IMR-90 (cell line): ENCODE data around the gene TMPRSS3. TPM values are rescaled to one million over a fixed set of nuclear protein-coding genes. Genes with fewer than 3 reads are reported as not detected.

ENCODE experiments used
- ATAC-seq: fragments of 200-7000 bp; cut with Tn5 transposase; 2 replicates; pipeline ENCODE4 v1.9.1; 2020; ENCODE audit warnings: low read depth, mild to moderate bottlenecking, moderate library complexity
- BruUV-seq: library from RNA; stranded (reverse); fragments of 400-500 nt; replicated peaks from 2 replicates; lab custom pipeline; 2021; lab: Mats Ljungman, UMichigan
- CTCF ChIA-PET: fragments of 300-600 bp; formaldehyde crosslinking; extraction: SDS; loops from one replicate; lab custom pipeline; 2021; ENCODE audit warnings: antibody characterized with exemption; lab: Yijun Ruan, JAX
- POLR2A ChIA-PET: fragments of 300-600 bp; sonication (Branson Sonifier 250); formaldehyde crosslinking; loops from one replicate; lab custom pipeline; 2022; ENCODE audit warnings: antibody characterized with exemption; ENCODE audit not compliant: unreplicated experiment; lab: Charles Lee
- DNase-seq: peaks from one replicate; pipeline ENCODE4 v3.0.0; 2013
- H2AFZ ChIP-seq: replicated peaks from 2 replicates; pipeline ENCODE3; 2013; ENCODE audit warnings: low read length, mild to moderate bottlenecking; ENCODE audit not compliant: poor library complexity
- H2AK5ac ChIP-seq: 2 replicates; pipeline ENCODE4 v1.6.1; 2013; ENCODE audit warnings: low read depth, low read length, inconsistent platforms
- H2AK9ac ChIP-seq: replicated peaks from 2 replicates; pipeline ENCODE3; 2013; ENCODE audit warnings: mild to moderate bottlenecking, low read depth, low read length, moderate library complexity; ENCODE audit not compliant: poor library complexity
- H2BK120ac ChIP-seq: 2 replicates; pipeline ENCODE4 v1.6.1; 2013; ENCODE audit warnings: low read depth, low read length, inconsistent platforms
- H2BK15ac ChIP-seq: 3 replicates; pipeline ENCODE4 v1.6.1; 2013; ENCODE audit warnings: low read depth, low read length, inconsistent platforms
- H2BK20ac ChIP-seq: 2 replicates; pipeline ENCODE4 v1.6.1; 2013; ENCODE audit warnings: low read depth, mild to moderate bottlenecking, inconsistent platforms, low read length, moderate library complexity
- H2BK5ac ChIP-seq: 2 replicates; pipeline ENCODE4 v1.6.1; 2013; ENCODE audit warnings: mild to moderate bottlenecking, low read depth, low read length, inconsistent platforms; ENCODE audit not compliant: poor library complexity, severe bottlenecking
- H3K14ac ChIP-seq: replicated peaks from 2 replicates; pipeline ENCODE4 v1.6.1; 2013; ENCODE audit warnings: low read depth, low read length, inconsistent platforms
- H3K18ac ChIP-seq: 2 replicates; pipeline ENCODE4 v1.6.1; 2013; ENCODE audit warnings: low read depth, low read length, control low read depth
- H3K23ac ChIP-seq: 2 replicates; pipeline ENCODE4 v1.6.1; 2013; ENCODE audit warnings: low read depth, low read length, inconsistent platforms
- H3K27ac ChIP-seq: 2 replicates; pipeline ENCODE4 v1.5.1; 2013; ENCODE audit warnings: mild to moderate bottlenecking, control low read depth, low read length; ENCODE audit not compliant: insufficient read depth
- H3K27me3 ChIP-seq: 2 replicates; pipeline ENCODE4 v1.6.1; 2013; ENCODE audit warnings: low read length; ENCODE audit not compliant: control insufficient read depth, insufficient read depth
- H3K36me3 ChIP-seq: 2 replicates; pipeline ENCODE4 v1.6.1; 2013; ENCODE audit warnings: low read length, mixed read lengths; ENCODE audit not compliant: control insufficient read depth, insufficient read depth
- H3K4ac ChIP-seq: 2 replicates; pipeline ENCODE4 v1.6.1; 2013; ENCODE audit warnings: low read depth, low read length, inconsistent platforms
- H3K4me1 ChIP-seq: 2 replicates; pipeline ENCODE4 v1.6.1; 2013; ENCODE audit warnings: low read length, mixed read lengths; ENCODE audit not compliant: control insufficient read depth, insufficient read depth
- H3K4me2 ChIP-seq: 2 replicates; pipeline ENCODE4 v1.6.1; 2013; ENCODE audit warnings: low read depth, mild to moderate bottlenecking, control low read depth, low read length, moderate library complexity
- H3K4me3 ChIP-seq: 2 replicates; pipeline ENCODE4 v1.5.1; 2013; ENCODE audit warnings: low read depth, mild to moderate bottlenecking, control low read depth, low read length, moderate library complexity; ENCODE audit not compliant: insufficient read depth
- H3K56ac ChIP-seq: 2 replicates; pipeline ENCODE4 v1.6.1; 2013; ENCODE audit warnings: low read length, inconsistent platforms; ENCODE audit not compliant: insufficient read depth; ENCODE audit errors: extremely low read depth
- H3K79me1 ChIP-seq, 2 experiments: 2 replicates each; pipeline ENCODE4 v1.6.1; 2013; ENCODE audit warnings: low read length in 2 of 2, inconsistent platforms in 1 of 2, low read depth in 1 of 2
- H3K9ac ChIP-seq: 2 replicates; pipeline ENCODE4 v1.6.1; 2013; ENCODE audit warnings: low read depth, low read length, control low read depth
- H3K9me1 ChIP-seq: 2 replicates; pipeline ENCODE4 v1.6.1; 2013; ENCODE audit warnings: low read length, inconsistent platforms; ENCODE audit not compliant: insufficient read depth
- H3K9me3 ChIP-seq: 2 replicates; pipeline ENCODE4 v1.6.1; 2013; ENCODE audit warnings: low read length; ENCODE audit not compliant: control insufficient read depth, insufficient read depth
- H4K20me1 ChIP-seq: 2 replicates; pipeline ENCODE4 v1.6.1; 2013; ENCODE audit warnings: low read length, inconsistent platforms; ENCODE audit not compliant: insufficient read depth
- H4K5ac ChIP-seq: 2 replicates; pipeline ENCODE4 v1.6.1; 2013; ENCODE audit warnings: mild to moderate bottlenecking, low read depth, low read length, control low read depth
- H4K8ac ChIP-seq, 2 experiments: 2 replicates each; pipeline ENCODE4 v1.6.1; 2013; ENCODE audit warnings: low read depth in 2 of 2, low read length in 2 of 2, control low read depth in 1 of 2, inconsistent platforms in 1 of 2
- H4K91ac ChIP-seq: 2 replicates; pipeline ENCODE4 v1.6.1; 2013; ENCODE audit warnings: low read depth, low read length, inconsistent platforms; ENCODE audit not compliant: insufficient read depth
- BHLHE40 ChIP-seq: fragments of 150-350 bp; IDR thresholded peaks from 2 replicates; pipeline ENCODE4 v1.6.1; 2016; ENCODE audit warnings: mild to moderate bottlenecking, low read depth, low read length
- CEBPB ChIP-seq: IDR thresholded peaks from 2 replicates; pipeline ENCODE4 v1.6.1; 2012; ENCODE audit warnings: low read depth, low read length, improper control_type of control experiment
- CHD1 ChIP-seq: IDR thresholded peaks from 2 replicates; pipeline ENCODE4 v1.6.1; 2012; ENCODE audit warnings: low read depth, low read length, improper control_type of control experiment
- FOS ChIP-seq: fragments of 150-350 bp; IDR thresholded peaks from 2 replicates; pipeline ENCODE4 v1.6.1; 2016; ENCODE audit warnings: low read depth, low read length
- MAFK ChIP-seq: IDR thresholded peaks from 2 replicates; pipeline ENCODE4 v1.6.1; 2012; ENCODE audit warnings: low read depth, low read length, improper control_type of control experiment
- MAZ ChIP-seq: IDR thresholded peaks from 2 replicates; pipeline ENCODE4 v1.6.1; 2012; ENCODE audit warnings: low read depth, mild to moderate bottlenecking, low read length, improper control_type of control experiment, moderate library complexity, borderline replicate concordance
- MXI1 ChIP-seq: IDR thresholded peaks from 2 replicates; pipeline ENCODE4 v1.6.1; 2012; ENCODE audit warnings: low read depth, mild to moderate bottlenecking, low read length, moderate library complexity, borderline replicate concordance
- NFE2L2 ChIP-seq: fragments of 150-350 bp; IDR thresholded peaks from 2 replicates; pipeline ENCODE4 v1.6.1; 2016; ENCODE audit warnings: low read depth, mild to moderate bottlenecking, low read length
- POLR2A ChIP-seq: IDR thresholded peaks from 2 replicates; pipeline ENCODE4 v1.6.1; 2012; ENCODE audit warnings: mild to moderate bottlenecking, low read depth, low read length
- RAD21 ChIP-seq: IDR thresholded peaks from 2 replicates; pipeline ENCODE4 v1.6.1; 2012; ENCODE audit warnings: low read length, improper control_type of control experiment
- RCOR1 ChIP-seq: IDR thresholded peaks from 2 replicates; pipeline ENCODE4 v1.6.1; 2012; ENCODE audit warnings: mild to moderate bottlenecking, low read length, improper control_type of control experiment; ENCODE audit not compliant: insufficient replicate concordance
- RFX5 ChIP-seq: IDR thresholded peaks from 2 replicates; pipeline ENCODE4 v1.8.0; 2012; ENCODE audit warnings: low read depth, mild to moderate bottlenecking, low read length, moderate library complexity
- SMC3 ChIP-seq: fragments of 150-350 bp; IDR thresholded peaks from 2 replicates; pipeline ENCODE4 v1.6.1; 2016; ENCODE audit warnings: low read depth, mild to moderate bottlenecking, antibody characterized with exemption, low read length, moderate library complexity
- WGBS, 2 experiments: methylation state at CpG; one replicate each; pipeline versions ENCODE4 v1.1.5 to v1.1.7; 2013; ENCODE audit warnings: missing lambda C conversion rate in 2 of 2; ENCODE audit not compliant: insufficient read length in 1 of 2; ENCODE audit errors: extremely low coverage in 2 of 2; 5-methylcytosine and 5-hydroxymethylcytosine counted together
- dilution Hi-C: fragments of 300-500 bp; cut with HindIII; formaldehyde crosslinking; loops from one replicate; pipeline ENCODE4 v1.14.3; 2018; ENCODE audit warnings: low sequenced_read_pairs; ENCODE audit not compliant: unreplicated experiment
- in situ Hi-C: fragments of 300-500 bp; cut with MboI; formaldehyde crosslinking; loops from 3 replicates; pipeline ENCODE4 v1.14.3; 2019; ENCODE audit warnings: low sequenced_read_pairs, inconsistent platforms, mixed read lengths
- intact Hi-C: fragments of 100-400 bp; cut with micrococcal nuclease; formaldehyde crosslinking; loops from 2 replicates; pipeline ENCODE4 v1.10.0; 2022
- polyA plus RNA-seq, 3 experiments: library from polyadenylated mRNA; depleted of rRNA; stranded (reverse); fragments of >200 nt; gene quantifications; 2 replicates each; pipeline ENCODE4 v1.2.3, GENCODE V29; 2012; ENCODE audit warnings: low replicate concordance in 1 of 3
- total RNA-seq: library from RNA; depleted of rRNA; stranded (reverse); fragments of >200 nt; gene quantifications from 2 replicates; pipeline ENCODE4 v1.2.3, GENCODE V29; 2012
- TF ChIP-seq, protein P1 (sequence below): fragments of 150-350 bp; IDR thresholded peaks from 2 replicates; pipeline ENCODE4 v1.6.1; 2016; ENCODE audit warnings: low read depth, mild to moderate bottlenecking, low read length, moderate library complexity, borderline replicate concordance
- TF ChIP-seq, protein P2 (sequence below): fragments of 150-350 bp; IDR thresholded peaks from 2 replicates; pipeline ENCODE4 v1.6.1; 2017; ENCODE audit warnings: mild to moderate bottlenecking, antibody characterized with exemption, low read length, low read depth
- TF ChIP-seq, protein P3 (sequence below): conservative IDR thresholded peaks from 2 replicates; pipeline ENCODE4 v1.5.1; 2012; ENCODE audit warnings: mild to moderate bottlenecking, low read depth, low read length, improper control_type of control experiment

Gene TMPRSS3
- total and polyA plus RNA-seq, 2 of the 4 experiments (the other 2 are of a cell fraction), result not detected

DNA sequence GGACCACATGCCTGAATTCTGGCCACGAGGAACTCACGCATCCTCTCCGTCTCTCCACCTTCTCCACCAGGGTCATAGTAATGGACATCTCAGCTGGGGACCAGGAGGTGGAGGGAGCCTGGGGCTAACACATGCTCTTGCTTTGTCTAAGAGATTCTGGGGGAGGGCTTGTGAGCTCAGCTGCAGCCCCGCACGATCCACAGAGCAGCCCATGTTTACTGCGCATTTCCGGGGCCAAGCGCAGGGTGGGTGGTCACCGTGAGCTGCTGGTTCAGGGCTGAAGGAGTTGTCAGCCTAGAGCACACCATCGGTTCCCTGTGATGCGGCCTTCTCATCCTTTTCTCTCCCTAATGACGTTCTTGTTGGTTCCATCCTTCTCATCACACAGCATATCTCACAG, 37.6 kb downstream of the TMPRSS3 start:
- no TSS peak for BruUV-seq
- dilution Hi-C loops, result no loop called here
- H2AFZ ChIP-seq, result no peak overlapping the region
- no peaks in the 10 kb centered on the region for H3K79me1 ChIP-seq
- no peak overlapping the region for H3K4me2 ChIP-seq
- no peaks in the 10 kb centered on the region for H3K36me3 ChIP-seq
- H3K9me3 ChIP-seq, result no peaks in the 10 kb centered on the region
- no peak overlapping the region for H2BK120ac ChIP-seq
- H4K5ac ChIP-seq, result no peak overlapping the region
- no peak overlapping the region for H3K18ac ChIP-seq
- no peak overlapping the region for H3K14ac ChIP-seq
- H3K27me3 ChIP-seq, result peaks cover 17% of the 10 kb centered on the region
- no peaks in the 10 kb centered on the region for H3K9me1 ChIP-seq
- no peak overlapping the region for H3K4ac ChIP-seq
- H2AK5ac ChIP-seq, result no peak overlapping the region
- no peak overlapping the region for H4K91ac ChIP-seq
- ATAC-seq (no peak), DNase-seq (no peak)
- ChIA-PET CTCF (no interaction called here), POLR2A (no interaction called here)
- no peak overlapping the region for H3K23ac ChIP-seq
- WGBS, 2 experiments, result 76% methylated on average over 8 of the region's 12 CpGs; no CpG with 5 or more reads in 1 of the 2 experiments
- H3K56ac ChIP-seq, result no peak overlapping the region
- no peaks in the 10 kb centered on the region for H4K20me1 ChIP-seq
- no peak overlapping the region for H3K9ac ChIP-seq
- no peak overlapping the region for H2BK20ac ChIP-seq
- intact Hi-C loops, result no loop called here
- H3K27ac ChIP-seq, result no peak overlapping the region
- H2BK5ac ChIP-seq, result no peak overlapping the region
- H2BK15ac ChIP-seq, result no peak overlapping the region
- H3K4me3 ChIP-seq, result no peak overlapping the region
- no peak overlapping the region for H4K8ac ChIP-seq
- H2AK9ac ChIP-seq, result no peak overlapping the region
- TF ChIP-seq CHD1 (no peak), MAFK (no peak), MXI1 (no peak), MAZ (no peak), FOS (no peak), POLR2A (no peak), BHLHE40 (no peak), SMC3 (no peak), CEBPB (no peak), RCOR1 (no peak), RAD21 (no peak), RFX5 (no peak), NFE2L2 (no peak)
- TF ChIP-seq, protein P1, sequence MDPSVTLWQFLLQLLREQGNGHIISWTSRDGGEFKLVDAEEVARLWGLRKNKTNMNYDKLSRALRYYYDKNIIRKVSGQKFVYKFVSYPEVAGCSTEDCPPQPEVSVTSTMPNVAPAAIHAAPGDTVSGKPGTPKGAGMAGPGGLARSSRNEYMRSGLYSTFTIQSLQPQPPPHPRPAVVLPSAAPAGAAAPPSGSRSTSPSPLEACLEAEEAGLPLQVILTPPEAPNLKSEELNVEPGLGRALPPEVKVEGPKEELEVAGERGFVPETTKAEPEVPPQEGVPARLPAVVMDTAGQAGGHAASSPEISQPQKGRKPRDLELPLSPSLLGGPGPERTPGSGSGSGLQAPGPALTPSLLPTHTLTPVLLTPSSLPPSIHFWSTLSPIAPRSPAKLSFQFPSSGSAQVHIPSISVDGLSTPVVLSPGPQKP, result no peak
- TF ChIP-seq, protein P2, sequence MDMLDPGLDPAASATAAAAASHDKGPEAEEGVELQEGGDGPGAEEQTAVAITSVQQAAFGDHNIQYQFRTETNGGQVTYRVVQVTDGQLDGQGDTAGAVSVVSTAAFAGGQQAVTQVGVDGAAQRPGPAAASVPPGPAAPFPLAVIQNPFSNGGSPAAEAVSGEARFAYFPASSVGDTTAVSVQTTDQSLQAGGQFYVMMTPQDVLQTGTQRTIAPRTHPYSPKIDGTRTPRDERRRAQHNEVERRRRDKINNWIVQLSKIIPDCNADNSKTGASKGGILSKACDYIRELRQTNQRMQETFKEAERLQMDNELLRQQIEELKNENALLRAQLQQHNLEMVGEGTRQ, result no peak
- TF ChIP-seq, protein P3, sequence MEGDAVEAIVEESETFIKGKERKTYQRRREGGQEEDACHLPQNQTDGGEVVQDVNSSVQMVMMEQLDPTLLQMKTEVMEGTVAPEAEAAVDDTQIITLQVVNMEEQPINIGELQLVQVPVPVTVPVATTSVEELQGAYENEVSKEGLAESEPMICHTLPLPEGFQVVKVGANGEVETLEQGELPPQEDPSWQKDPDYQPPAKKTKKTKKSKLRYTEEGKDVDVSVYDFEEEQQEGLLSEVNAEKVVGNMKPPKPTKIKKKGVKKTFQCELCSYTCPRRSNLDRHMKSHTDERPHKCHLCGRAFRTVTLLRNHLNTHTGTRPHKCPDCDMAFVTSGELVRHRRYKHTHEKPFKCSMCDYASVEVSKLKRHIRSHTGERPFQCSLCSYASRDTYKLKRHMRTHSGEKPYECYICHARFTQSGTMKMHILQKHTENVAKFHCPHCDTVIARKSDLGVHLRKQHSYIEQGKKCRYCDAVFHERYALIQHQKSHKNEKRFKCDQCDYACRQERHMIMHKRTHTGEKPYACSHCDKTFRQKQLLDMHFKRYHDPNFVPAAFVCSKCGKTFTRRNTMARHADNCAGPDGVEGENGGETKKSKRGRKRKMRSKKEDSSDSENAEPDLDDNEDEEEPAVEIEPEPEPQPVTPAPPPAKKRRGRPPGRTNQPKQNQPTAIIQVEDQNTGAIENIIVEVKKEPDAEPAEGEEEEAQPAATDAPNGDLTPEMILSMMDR, result no peak
- in situ Hi-C loops, result no loop called here
- H3K4me1 ChIP-seq, result no peaks in the 10 kb centered on the region
